ENCODE data around the gene GAR1.
"Not testable (repeated sequence)": the region's sequence is repeated elsewhere in the genome, so short reads cannot be mapped to it uniquely, and the experiment has no call there.

GAR1 gene

GRCh38 chr4:109847896-109848442 lies 32.4 kb downstream of the GAR1 start, which contains the start of gene LRIT3:
LRIT3 (plus strand) TSS chr4:109848107; CDS start chr4:109848202, 95 bp downstream.
- DNase-seq = no peak

GRCh38 chr4:109848501-109848900 lies 32.9 kb downstream of the GAR1 start:
- no peak for DNase-seq

GRCh38 chr4:109850601-109851000 lies 35.0 kb downstream of the GAR1 start:
- no peak for DNase-seq

- DNase-seq = not testable (repeated sequence)
Measured at GRCh38 chr4:109859426-109860300, 44.1 kb downstream of the GAR1 start.

GRCh38 chr4:109861271-109861670 lies 45.7 kb downstream of the GAR1 start:
- no peak for DNase-seq

GRCh38 chr4:109861916-109862511 lies 46.5 kb downstream of the GAR1 start:
- DNase-seq = no peak

- DNase-seq = no peak
Measured at GRCh38 chr4:109864134-109864533, 48.6 kb downstream of the GAR1 start.

DNA sequence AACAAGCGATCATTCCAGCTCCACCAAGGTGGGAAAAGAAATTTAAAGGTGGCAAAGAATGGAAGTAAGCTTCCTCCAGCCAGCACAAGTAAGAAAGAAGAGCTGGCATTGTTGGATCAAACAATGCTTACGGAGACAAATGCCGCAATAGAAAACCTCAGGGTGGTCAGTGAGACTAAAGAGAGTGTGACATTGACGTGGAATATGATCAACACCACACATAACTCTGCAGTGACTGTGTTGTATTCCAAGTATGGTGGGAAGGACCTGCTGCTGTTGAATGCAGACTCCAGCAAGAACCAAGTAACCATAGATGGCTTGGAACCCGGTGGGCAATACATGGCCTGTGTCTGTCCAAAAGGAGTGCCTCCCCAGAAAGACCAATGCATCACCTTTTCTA lies 54.5 kb downstream of the GAR1 start:
- DNase-seq = no peak

DNA sequence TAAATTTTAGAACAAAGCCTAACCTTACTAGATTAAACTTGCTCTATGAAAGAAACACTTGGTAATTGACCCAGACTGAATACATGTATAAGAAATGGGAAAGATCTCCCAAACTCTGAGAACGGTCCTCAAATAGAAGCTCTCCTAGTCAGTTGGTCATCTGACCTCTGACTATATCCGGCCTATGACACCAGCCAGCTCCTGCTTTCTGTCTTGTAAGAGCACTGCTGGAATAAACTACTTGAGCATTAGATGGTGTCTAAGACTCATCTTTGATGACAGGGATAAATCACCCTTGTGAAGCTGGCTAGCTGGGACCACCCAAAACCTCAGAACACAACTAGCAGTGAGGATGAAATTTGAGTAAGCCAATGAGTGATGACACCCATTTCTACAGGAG lies 56.5 kb downstream of the GAR1 start:
- no peak for DNase-seq

DNA sequence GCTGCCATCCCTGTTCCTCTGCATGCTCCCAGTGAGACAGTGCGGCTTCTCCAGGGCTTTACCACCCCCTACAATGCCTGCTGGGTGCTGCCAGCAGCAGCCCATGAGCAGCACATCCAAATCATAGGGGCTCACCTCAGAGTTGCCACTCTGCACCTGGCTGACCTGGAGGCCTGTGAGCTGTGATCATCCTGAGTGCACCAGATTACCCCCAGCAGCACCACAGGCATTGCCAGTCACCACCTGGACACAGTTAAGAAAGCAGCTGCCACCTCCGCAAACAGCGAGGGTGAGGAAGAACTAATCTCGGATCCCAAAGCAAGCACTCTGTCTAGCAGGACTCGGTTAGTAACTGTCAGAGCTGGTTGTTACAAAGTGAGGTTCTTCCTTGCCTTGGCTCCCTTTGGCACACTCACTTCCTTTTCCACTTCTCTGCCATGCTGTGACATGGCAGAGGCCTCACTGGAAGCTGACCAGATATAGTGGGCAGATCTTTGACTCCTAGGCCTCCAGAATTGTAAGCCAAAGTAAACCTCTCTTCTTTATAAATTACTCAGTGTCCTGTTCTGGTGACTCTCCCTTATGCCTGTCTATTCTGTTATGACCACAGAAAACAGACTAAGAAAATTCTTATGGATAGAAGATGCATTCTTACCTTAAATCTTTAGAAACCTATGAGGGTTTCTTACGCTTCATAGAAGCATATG lies 57.5 kb downstream of the GAR1 start:
- DNase-seq = no peak

GRCh38 chr4:109873791-109874514 lies 58.4 kb downstream of the GAR1 start:
- no peak for DNase-seq
